NCI-H2107 treated with DMSO at 0.1 percent for 48 hours (cell line): ENCODE data around the gene NSMCE1.
"Not testable (repeated sequence)": the region's sequence is repeated elsewhere in the genome, so short reads cannot be mapped to it uniquely, and the experiment has no call there.

Experiments used
- DNase-seq: peaks from one replicate; lab custom pipeline; 2025; ENCODE audit not compliant: unreplicated experiment; lab: John Stamatoyannopoulos, UW

Gene NSMCE1

GRCh38 chr16:27220527-27220926 lies 48.0 kb downstream of the NSMCE1 start:
- DNase-seq, result no peak

GRCh38 chr16:27220120-27220519 lies 48.5 kb downstream of the NSMCE1 start:
- no peak for DNase-seq

GRCh38 chr16:27219161-27219560 lies 49.4 kb downstream of the NSMCE1 start:
- DNase-seq, result no peak

GRCh38 chr16:27218756-27219155 lies 49.8 kb downstream of the NSMCE1 start:
- no peak for DNase-seq

- DNase-seq, result no peak
These were observed 51.3 kb downstream of the NSMCE1 start for GRCh38 chr16:27217256-27217655.

GRCh38 chr16:27216297-27216885 lies 52.2 kb downstream of the NSMCE1 start:
- no peak for DNase-seq

GRCh38 chr16:27215660-27216059 lies 52.9 kb downstream of the NSMCE1 start:
- no peak for DNase-seq

- DNase-seq, result no peak
These were observed 54.2 kb downstream of the NSMCE1 start for GRCh38 chr16:27214084-27214961.

- DNase-seq, result no peak
These were observed 57.5 kb downstream of the NSMCE1 start for GRCh38 chr16:27211026-27211425.

- DNase-seq, result no peak
These were observed 58.4 kb downstream of the NSMCE1 start for GRCh38 chr16:27210174-27210573.

GRCh38 chr16:27209591-27209990 lies 59.0 kb downstream of the NSMCE1 start:
- DNase-seq, result no peak

GRCh38 chr16:27208796-27209195 lies 59.8 kb downstream of the NSMCE1 start:
- DNase-seq, result no peak

- DNase-seq, result no peak
These were observed 60.4 kb downstream of the NSMCE1 start for GRCh38 chr16:27208081-27208680.

GRCh38 chr16:27207121-27207520 lies 61.5 kb downstream of the NSMCE1 start:
- not testable (repeated sequence) for DNase-seq

- DNase-seq, result no peak
These were observed 63.0 kb downstream of the NSMCE1 start for GRCh38 chr16:27205423-27206065.

GRCh38 chr16:27204312-27204915 lies 64.2 kb downstream of the NSMCE1 start:
- no peak for DNase-seq

- peak; percentile 98 for DNase-seq
These were observed 64.9 kb downstream of the NSMCE1 start, which contains the start of gene KDM8 for GRCh38 chr16:27203507-27204311. TSS of gene KDM8 (plus strand) at chr16:27203526. CDS start at chr16:27210124, 6,598 bp downstream.

- peak; percentile 88 for DNase-seq
These were observed 65.6 kb downstream of the NSMCE1 start for GRCh38 chr16:27202923-27203506.

- not testable (repeated sequence) for DNase-seq
These were observed 67.7 kb downstream of the NSMCE1 start for GRCh38 chr16:27200914-27201313.

- DNase-seq, result no peak
These were observed 68.8 kb downstream of the NSMCE1 start for GRCh38 chr16:27199736-27200135.
